ENCODE data around the gene AP1G2. TPM values are rescaled to one million over a fixed set of nuclear protein-coding genes. Genes with fewer than 3 reads are reported as not detected.

The AP1G2 gene
- total and polyA plus RNA-seq, 12 donors: 6.6 to 58.5 (median 10.8) TPM

DNA sequence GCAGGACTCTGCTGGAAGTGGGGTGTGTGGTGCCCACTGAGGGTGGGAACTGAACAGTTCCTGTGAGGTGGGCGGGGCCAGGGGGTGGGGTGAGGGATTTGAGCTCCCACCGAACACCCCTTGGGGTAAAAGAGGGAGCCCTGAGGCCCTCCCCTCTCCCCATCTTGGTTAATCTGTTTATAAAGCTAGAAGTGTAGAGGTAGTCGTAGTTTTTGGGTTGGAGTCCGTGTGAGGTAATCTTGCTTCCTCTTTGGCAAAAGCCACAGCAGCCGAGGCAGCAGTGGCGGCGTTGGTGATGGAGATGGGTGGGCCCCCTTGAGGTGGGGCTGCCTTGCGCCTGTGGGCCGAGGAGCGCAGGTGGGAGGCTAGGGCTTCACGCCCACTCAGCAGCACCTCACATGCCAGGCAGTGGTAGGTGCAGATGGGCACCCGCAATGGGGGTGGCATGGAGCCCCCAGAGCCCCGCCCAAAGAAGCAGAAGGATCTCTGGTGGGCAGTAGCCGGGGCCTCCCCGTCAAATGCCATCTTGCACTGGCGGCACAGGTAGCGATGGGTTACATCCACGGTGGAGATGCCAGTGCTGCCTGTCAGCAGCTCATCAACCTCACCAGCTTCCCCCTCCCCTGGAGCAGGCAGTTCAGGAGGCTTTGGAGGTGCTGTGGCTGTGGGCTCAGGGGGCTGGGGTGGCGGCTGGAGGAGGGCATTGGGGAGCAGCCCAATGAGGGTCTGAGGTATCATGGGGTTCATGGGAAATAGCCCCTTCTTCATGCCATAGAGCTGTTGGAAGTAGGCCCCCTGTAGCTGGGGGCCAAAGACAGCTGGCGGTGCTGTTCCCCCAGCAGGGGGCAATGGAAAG, 45.6 kb downstream of the AP1G2 start:
- Histone ChIP-seq H3K36me3 (no peaks in the 10 kb centered on the region), H3K27me3 (peaks cover 0 to 5% (median 0%) of the 10 kb centered on the region in 7 donors), H3K4me3 (no peak overlapping the region), H3K4me1 (no peaks in the 10 kb centered on the region), H3K27ac (no peak overlapping the region), H3K9me3 (no peaks in the 10 kb centered on the region)
- WGBS, 2 donors: 87 to 90% methylated on average over 20 of the region's 20 CpGs
- DNase-seq: no peak
- intact Hi-C loops (cut with DNase I): no loop called here
- no peak for TF ChIP-seq CTCF (IDR thresholded peaks at IDR 0.05)
- peak in 1 of 8 donors; percentile 23 for ATAC-seq

DNA sequence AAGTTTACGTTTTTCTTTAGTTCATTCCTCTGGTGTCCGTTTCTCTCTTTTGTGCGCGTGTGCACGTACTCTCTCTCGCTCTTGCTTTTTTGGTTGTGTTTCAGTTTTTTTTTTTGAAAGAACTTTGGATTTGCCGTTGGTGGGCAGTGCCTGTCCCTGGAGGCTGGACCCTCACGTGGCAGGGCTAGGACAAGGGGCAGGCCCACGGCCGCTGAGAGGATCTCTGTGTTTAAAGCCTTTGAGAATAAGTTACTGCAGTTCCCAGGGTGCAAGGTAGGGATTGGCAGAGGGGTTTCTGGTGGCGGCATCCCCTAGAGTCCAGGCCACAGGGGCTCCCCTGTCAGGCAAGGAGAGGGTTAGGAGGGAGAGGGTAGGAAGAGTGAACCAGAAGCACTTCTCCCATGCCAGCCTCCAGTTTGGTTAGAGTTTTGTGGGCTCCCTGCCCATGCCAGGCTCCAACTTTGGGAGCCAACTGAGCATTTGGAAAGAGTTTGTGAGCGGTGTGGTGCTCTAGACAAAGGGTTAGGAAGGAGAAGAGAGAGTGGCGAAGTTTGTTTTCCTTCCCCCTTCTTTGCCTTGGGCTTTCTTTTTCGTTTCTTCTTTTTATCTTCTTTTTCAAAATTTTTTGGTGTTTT, 46.6 kb downstream of the AP1G2 start:
- no peak for ATAC-seq
- 79 to 83% methylated on average over 14 of the region's 14 CpGs for WGBS, 2 donors
- intact Hi-C loops (cut with DNase I): no loop called here
- DNase-seq: no peak
- Histone ChIP-seq H3K9me3 (no peaks in the 10 kb centered on the region), H3K27me3 (peaks cover 0 to 5% (median 0%) of the 10 kb centered on the region in 7 donors), H3K4me3 (no peak overlapping the region), H3K27ac (no peak overlapping the region), H3K36me3 (no peaks in the 10 kb centered on the region), H3K4me1 (no peaks in the 10 kb centered on the region)
- no peak for TF ChIP-seq CTCF (IDR thresholded peaks at IDR 0.05)

GRCh38 chr14:23518709-23519108, 48.9 kb downstream of the AP1G2 start:
- H3K4me3 ChIP-seq: no peak overlapping the region
- intact Hi-C loops (cut with DNase I): no loop called here
- TF ChIP-seq CTCF (IDR thresholded peaks at IDR 0.05): no peak
- no peaks in the 10 kb centered on the region for H3K9me3 ChIP-seq
- H3K36me3 ChIP-seq: no peaks in the 10 kb centered on the region
- H3K27me3 ChIP-seq: peaks cover 0 to 5% (median 0%) of the 10 kb centered on the region in 7 donors
- H3K27ac ChIP-seq: no peak overlapping the region
- 71 to 79% methylated on average over 4 of the region's 4 CpGs for whole genome bisulfite sequencing, 2 donors
- ATAC-seq (no peak), DNase-seq (no peak)
- peaks cover 0 to 5% (median 0%) of the 10 kb centered on the region in 9 donors for H3K4me1 ChIP-seq

DNA sequence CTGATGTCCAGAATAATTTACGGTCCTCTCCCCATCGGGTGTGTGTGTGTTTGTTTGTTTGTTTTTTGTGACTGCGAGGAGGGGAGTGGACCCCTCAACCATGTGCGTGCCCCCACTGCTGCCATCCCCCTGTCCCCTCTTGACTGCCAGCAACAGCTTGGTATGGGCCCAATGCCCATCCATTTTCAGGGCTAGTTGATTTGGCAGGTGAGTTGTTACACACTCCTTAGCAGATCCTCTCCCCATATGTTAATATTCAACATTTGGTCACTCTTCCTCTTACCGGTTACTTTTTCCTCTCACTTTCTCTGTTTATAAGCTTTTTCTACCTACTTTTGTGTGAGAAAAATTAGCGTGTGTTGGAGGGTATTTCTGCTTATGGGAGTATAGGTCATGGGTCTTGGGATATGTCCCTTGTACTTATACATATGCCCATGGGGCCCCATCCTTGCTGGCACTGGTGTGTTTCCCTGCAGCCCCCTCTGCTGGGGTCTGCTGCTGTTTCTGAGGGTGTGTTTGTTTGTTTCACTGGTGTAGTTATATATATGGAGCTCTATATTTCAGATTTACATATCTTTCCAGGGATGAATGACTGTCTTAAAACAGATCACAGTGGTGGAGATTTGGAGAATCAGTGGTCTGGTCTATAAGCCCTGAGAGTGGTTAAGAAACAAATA, 49.8 kb downstream of the AP1G2 start:
- no peak for TF ChIP-seq CTCF (IDR thresholded peaks at IDR 0.05)
- Histone ChIP-seq H3K27me3 (peaks cover 0 to 5% (median 0%) of the 10 kb centered on the region in 7 donors), H3K4me3 (no peak overlapping the region), H3K27ac (no peak overlapping the region), H3K9me3 (no peaks in the 10 kb centered on the region), H3K36me3 (no peaks in the 10 kb centered on the region), H3K4me1 (peaks cover 0 to 5% (median 0%) of the 10 kb centered on the region in 9 donors)
- intact Hi-C loops (cut with DNase I): no loop called here
- WGBS, 2 donors: 87 to 90% methylated on average over 6 of the region's 6 CpGs
- no peak for ATAC-seq
- DNase-seq: no peak

All from heart right ventricle (tissue), 16 donors.